Measurements from ENCODE around the gene KRTAP9-1.

- no peak for TF ChIP-seq CTCF (IDR thresholded peaks at IDR 0.05)
- TF ChIP-seq POLR2A (IDR thresholded peaks at IDR 0.05) = no peak
Observed at GRCh38 chr17:41145261-41145660, 44.4 kb upstream of the KRTAP9-1 start.
